ENCODE measurements around the gene ZBTB20.

The ZBTB20 gene

DNA sequence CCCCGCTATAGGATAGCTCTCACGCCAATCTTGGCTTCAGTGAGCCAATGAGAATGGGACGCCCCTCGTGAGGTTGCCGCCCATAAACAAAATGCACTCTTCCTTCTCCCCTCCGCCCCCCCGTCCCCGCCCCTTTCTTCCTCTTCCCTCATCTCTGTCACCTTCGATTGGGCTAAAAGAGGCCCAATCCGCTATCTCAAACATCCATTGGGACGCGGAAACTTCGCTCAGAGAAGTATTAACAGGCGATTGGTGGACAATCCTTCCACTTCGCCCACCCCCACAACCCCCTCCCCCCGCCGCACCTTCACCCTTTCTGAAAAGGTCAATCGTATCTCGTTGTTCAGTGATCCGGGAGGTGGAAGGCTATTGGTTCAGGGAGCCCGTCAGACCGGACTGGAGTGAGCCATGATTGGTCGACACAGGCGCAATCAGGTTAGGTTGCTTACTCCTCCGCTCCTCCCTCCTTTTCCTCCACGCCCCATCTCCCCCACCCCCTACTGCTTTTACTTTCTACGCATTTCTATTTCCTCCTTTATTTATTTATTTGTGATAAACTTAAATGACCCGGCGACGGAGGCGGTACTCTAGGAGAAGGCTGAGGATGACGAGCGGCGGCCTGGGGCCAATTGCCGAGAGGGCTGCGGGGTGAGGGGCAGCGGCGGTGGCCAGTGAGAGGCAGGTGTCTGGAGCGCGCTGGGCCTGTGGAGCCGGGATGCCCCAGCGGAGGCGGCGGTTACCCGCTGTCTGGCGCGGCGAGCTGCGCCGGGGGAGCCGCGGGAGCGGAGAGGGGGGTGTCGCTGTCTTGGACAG lies 447 bp upstream of the ZBTB20 start:
- TF ChIP-seq, protein P1, sequence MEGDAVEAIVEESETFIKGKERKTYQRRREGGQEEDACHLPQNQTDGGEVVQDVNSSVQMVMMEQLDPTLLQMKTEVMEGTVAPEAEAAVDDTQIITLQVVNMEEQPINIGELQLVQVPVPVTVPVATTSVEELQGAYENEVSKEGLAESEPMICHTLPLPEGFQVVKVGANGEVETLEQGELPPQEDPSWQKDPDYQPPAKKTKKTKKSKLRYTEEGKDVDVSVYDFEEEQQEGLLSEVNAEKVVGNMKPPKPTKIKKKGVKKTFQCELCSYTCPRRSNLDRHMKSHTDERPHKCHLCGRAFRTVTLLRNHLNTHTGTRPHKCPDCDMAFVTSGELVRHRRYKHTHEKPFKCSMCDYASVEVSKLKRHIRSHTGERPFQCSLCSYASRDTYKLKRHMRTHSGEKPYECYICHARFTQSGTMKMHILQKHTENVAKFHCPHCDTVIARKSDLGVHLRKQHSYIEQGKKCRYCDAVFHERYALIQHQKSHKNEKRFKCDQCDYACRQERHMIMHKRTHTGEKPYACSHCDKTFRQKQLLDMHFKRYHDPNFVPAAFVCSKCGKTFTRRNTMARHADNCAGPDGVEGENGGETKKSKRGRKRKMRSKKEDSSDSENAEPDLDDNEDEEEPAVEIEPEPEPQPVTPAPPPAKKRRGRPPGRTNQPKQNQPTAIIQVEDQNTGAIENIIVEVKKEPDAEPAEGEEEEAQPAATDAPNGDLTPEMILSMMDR (IDR thresholded peaks at IDR 0.05; ENCODE audit: low read depth, low read length) = no peak

GRCh38 chr3:115146032-115146417 lies 1.1 kb downstream of the ZBTB20 start:
- DNase-seq = peak; percentile 64
- TF ChIP-seq, protein P1 (IDR thresholded peaks at IDR 0.05; ENCODE audit: low read depth, low read length) = no peak

More for the DNA sequence above, 447 bp upstream of the ZBTB20 start:
- no peaks in the 10 kb centered on the region for H3K27me3 ChIP-seq
- no peaks in the 10 kb centered on the region for H3K9me3 ChIP-seq
- DNase-seq = peak; percentile 98
- H3K4me3 ChIP-seq (ENCODE audit: low read depth, low read length) = peak overlapping the region; percentile 91
- no peaks in the 10 kb centered on the region for H3K36me3 ChIP-seq
- H3K4me1 ChIP-seq = no peaks in the 10 kb centered on the region

DNA sequence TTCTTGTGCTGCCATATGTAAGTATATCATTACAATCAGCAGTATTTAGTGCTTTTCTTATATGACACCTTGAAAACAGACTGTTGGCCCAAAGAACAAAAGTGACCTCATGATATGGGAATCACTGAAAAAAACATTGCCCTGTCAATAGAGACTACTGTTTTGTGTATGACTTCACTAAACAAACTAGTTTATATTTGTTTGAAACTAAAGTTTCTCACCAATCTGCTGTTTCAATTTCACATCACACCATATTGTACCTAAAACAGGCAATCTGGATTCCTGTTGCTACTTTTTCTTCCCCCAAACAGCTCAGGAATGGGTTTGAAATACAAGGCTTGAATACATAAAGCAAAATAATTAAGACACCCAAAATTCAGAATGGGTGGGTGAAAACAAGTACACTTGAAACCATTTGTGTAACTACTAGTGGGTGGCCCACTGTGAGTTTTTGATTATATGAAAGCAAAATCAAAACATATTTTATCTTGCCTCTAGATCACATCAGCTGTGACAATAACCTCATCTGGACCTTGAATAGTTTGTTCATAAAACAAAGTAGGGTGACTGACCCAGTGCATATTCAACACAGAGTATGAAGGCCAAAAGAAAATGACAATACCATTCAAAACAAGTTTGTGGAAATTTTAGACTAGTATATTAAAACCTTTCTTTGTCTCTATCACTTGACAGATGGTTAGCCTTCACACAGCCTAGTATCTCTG lies 5.9 kb downstream of the ZBTB20 start:
- H3K4me1 ChIP-seq = no peaks in the 10 kb centered on the region
- no peak overlapping the region for H3K4me3 ChIP-seq (ENCODE audit: low read depth, low read length)
- no peaks in the 10 kb centered on the region for H3K27me3 ChIP-seq
- TF ChIP-seq, protein P1 (IDR thresholded peaks at IDR 0.05; ENCODE audit: low read depth, low read length) = no peak
- no peaks in the 10 kb centered on the region for H3K9me3 ChIP-seq
- no peak for DNase-seq
- H3K36me3 ChIP-seq = no peaks in the 10 kb centered on the region

More at GRCh38 chr3:115146032-115146417, 1.1 kb downstream of the ZBTB20 start:
- Histone ChIP-seq H3K36me3 (no peaks in the 10 kb centered on the region), H3K4me1 (no peaks in the 10 kb centered on the region), H3K9me3 (no peaks in the 10 kb centered on the region), H3K27me3 (no peaks in the 10 kb centered on the region), H3K4me3 (ENCODE audit: low read depth, low read length) (peak overlapping the region; percentile 91)

- Histone ChIP-seq H3K9me3 (no peaks in the 10 kb centered on the region), H3K4me3 (ENCODE audit: low read depth, low read length) (no peak overlapping the region), H3K36me3 (no peaks in the 10 kb centered on the region), H3K4me1 (no peaks in the 10 kb centered on the region; the same call in 1 of the 2 replicates), H3K27me3 (no peaks in the 10 kb centered on the region)
- TF ChIP-seq, protein P1 (IDR thresholded peaks at IDR 0.05; ENCODE audit: low read depth, low read length) = no peak
- no peak for DNase-seq
These were observed 8.0 kb downstream of the ZBTB20 start for GRCh38 chr3:115139072-115139471.

DNA sequence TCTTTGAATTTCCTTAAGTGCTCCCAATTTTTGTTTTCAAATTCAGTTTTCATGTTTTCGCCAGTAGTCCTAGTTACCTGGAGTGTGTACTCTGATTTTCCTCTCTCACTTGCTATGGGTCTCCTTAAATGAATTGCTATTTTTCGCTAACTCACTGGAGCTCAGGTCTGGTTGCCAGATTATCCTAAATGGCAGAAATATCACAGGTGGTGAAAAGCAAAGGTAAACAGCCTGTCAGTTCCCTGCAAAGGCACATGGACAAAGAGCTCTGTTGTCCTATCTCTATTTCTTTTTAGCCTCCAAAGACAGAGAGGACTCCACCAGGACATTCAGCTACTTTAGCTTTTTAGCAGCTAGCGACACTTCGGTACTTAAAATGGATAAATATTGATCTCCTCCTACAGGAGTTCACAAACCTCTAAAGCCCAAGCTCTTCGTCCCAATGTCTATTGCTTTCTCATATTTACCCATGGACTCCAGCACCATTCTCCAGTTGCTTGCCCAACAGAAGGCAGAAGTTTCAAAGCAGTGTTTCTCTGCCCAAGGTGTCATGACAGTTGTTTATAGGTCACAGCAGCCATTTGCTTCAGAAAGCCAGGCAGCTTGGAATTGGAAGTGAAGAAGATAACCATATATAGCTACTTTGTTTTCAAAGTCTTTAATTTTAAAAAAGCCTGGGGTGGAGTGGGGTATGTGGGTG lies 12.3 kb downstream of the ZBTB20 start:
- no peak for DNase-seq
- TF ChIP-seq, protein P1 (IDR thresholded peaks at IDR 0.05; ENCODE audit: low read depth, low read length) = no peak
- H3K9me3 ChIP-seq = no peaks in the 10 kb centered on the region
- no peak overlapping the region for H3K4me3 ChIP-seq (ENCODE audit: low read depth, low read length)
- H3K36me3 ChIP-seq = no peaks in the 10 kb centered on the region
- H3K27me3 ChIP-seq = no peaks in the 10 kb centered on the region
- no peaks in the 10 kb centered on the region; the same call in 1 of the 2 replicates for H3K4me1 ChIP-seq
